HG03460 (cell line): ENCODE results near the gene CFAP157.
"Not testable (repeated sequence)": the region's sequence is repeated elsewhere in the genome, so short reads cannot be mapped to it uniquely, and the experiment has no call there.

ENCODE experiments used
- ATAC-seq: cut with Tn5 transposase; IDR thresholded peaks from one replicate; pipeline ENCODE4 v1.9.1; 2021; ENCODE audit not compliant: unreplicated experiment

CFAP157 gene

DNA sequence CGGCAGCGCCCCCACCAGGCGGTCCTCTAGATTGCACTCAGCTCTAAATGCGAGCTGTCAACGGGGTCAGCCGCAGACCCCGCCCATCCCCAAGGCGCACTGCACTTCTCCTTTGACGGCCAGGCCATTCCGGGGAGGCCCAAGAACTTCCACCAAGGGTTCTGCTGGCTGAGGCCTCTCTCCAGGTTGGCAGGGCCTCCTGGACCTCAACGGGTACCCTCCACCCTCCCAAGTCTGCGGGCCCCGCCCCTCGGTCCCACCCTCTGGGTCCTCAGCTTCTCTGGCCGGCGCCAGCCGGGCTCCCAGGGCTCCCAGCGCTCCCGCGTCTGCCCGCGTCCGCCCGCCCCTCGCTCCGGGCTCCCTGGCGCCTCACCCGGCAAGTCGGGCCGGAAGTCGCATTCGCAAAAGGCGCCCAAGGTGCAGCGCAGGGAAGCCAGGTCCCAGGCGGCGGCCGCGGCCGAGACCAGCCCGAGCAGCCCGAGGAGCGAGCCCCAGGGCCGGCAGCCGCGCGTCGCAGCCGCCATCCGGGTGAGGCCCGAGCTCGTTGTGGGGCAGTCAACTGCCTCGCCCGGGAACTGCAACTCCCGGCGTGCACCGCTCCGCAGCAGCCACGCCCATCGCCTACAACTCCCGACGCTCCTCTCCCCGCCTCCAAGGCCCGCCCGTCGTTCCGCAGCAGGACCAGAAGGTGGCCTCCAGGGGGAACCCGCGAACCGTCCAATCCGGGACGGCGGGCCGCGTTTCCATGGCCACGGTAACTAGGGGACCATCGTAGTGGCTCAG lies 28.1 kb downstream of the CFAP157 start, which contains the start of gene TOR2A:
TSS of gene TOR2A (minus strand) at position 548 of the 783 bp plus-strand sequence. CDS start at position 524, 24 bp downstream.
- ATAC-seq = peak; percentile 86

- ATAC-seq = peak; percentile 11
Observed at GRCh38 chr9:127735530-127736185, 28.9 kb downstream of the CFAP157 start.

GRCh38 chr9:127738666-127739065 lies 31.9 kb downstream of the CFAP157 start:
- ATAC-seq = no peak

DNA sequence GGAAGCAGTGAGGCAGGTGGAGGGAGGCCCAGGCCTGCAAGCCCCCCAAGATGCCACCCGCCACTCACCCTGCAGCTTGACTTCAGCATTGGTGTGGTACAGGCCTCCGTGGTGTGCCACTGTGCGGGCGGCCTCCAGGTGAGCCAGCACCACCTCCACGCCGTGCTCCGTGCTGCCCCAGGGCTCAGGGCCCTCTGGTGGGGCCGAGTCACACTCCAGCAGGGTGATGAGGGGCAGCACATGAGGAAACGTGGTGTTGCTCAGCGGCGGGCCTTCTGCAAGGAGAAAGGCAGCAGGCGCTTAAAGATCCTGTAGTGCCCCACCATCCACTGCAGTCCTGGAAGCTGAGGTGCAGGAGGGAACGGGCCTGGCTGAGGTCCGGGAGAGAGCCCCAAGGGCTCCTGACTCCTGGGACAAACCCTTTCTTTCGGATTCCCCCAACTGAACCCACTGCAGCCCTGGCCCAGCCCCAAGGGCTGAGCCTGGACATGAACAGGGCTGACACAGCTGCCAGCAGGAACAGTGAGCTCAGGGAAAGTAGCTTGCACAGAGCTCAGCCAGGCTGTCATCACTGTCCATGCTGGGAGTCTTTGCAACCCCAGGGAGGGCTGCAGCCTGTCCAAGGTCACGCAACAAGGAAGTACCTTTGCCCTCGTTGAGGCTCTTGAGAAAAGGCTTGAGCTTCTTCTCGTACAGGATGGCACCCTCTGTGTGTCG lies 33.0 kb downstream of the CFAP157 start:
- ATAC-seq = no peak

- no peak for ATAC-seq
Observed at GRCh38 chr9:127741831-127742434, 35.1 kb downstream of the CFAP157 start.

DNA sequence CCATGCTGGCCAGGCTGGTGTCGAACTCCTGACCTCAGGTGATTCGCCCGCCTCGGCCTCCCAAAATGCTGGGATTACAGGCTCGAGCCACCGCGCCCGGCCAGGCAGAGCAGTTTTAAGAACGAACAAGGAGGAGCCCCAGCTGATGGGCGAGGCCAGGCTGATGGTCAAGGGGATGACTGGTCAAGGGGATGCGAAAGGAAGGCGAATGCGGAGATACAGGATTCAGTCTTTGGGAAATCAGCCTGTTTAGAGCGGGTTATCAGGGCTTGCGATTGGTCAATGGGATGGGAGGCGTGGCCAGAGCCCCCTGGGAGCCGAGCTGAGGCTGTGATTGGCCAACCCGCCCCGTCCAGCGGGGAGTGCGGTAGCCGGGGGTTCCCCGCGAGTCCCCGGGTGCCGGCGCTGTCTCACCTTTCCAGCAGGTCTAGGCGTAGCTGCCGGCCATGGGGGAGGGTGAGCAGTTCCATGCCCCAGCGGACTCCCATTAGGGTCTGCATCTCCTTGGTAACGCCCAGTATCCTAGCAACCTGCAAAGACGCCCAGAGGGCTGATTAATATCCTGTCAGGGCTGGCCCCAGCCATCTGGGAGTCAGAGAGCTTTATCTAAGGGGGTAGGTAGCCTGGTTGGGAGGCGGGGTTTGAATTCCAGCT lies 35.8 kb downstream of the CFAP157 start:
- ATAC-seq = no peak

DNA sequence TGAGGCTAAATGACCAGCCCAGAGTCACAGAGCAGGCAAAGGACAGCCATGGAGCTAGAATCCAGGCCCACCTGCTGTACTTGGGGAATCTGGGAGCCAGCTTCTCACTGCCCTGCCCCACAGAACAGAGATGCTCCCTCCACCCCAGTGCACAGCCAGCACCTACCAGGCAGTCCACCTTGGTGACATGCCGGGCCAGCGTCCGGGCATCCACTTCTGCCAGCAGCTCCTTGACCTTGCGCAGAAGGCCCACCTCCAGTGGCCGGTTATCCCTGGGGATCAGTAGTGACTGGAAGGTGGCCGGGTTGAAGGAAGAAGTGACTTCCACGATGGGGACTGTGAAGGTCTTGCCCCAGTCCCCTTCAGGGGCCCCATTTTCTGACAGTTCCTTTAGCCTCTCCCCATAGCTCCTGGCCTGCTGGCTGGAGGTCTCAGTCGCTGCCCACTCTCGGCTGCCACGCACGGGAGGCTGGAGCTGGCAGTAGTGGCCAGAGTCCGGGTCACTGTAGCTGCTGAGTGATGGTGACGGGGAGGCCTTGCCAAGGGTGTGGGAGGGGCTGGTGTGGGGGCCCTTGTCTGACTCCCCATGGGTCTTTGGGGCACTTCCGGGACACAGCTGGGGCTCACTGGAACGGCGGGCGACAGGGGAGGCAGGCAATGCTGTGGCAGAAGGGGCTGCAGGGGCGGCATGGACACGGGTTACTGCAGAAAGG lies 37.8 kb downstream of the CFAP157 start:
- ATAC-seq = no peak

DNA sequence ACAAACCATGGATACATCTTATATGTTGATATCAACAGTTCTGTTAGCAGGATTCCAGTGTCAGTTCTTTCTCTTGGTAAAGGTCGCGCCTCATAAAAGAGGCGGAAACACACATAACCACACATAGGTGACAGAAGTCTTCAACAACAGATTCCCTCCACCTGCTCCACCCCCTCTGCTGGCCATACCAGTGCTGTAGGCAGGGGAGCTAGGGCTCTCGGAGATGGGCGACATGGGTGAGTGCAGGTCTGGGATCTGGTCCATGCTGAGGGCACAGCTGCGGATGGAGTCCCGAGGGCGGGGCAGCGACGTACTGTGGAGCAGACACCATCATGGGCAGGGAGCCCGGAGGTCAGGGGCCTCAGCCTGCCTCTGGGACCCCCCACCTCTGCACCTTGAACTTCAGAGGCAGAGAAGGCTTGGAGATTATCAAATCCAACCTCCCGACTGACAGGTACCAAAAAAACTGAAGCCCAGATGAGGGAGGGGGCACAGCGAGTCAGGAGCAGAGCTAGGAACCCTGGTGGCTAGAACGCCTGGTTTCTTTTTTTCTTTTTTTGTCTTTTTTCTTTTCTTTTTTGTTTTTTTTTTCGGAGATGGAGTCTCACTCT lies 40.3 kb downstream of the CFAP157 start:
- ATAC-seq = no peak

DNA sequence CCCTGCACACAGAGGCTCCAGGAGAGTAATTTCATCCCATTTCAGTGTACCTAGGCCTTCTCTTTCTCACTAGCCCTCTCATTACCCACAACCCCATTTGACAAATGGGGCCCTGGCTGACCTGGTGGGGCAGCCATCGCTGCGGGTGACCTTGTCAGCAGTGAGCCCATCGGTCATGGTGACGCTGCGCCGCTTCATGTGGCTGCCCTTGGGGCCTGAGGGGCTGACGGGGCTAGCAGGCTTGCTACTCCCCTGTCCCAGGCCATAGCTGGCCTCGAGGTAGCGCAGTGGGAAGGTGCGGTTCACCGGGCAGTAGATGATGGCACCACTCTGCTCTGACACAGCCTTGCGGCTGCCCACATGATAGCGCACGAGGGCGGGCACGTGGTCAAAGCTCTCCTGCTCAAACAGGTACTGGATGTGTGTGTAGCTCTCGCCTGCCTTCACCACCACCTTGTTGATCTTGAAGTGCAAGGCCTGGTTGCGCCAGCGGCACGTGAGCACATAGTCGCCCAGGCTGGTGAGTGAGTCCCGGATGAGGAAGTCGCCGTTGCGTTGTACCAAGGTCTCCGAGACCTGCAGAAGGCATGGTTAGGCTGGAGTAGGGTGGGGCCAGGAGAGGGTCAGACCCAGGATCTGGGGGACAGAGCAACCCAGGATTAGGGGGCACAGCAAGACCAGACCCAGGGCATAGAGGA lies 42.5 kb downstream of the CFAP157 start:
- no peak for ATAC-seq

GRCh38 chr9:127751269-127752054 lies 44.7 kb downstream of the CFAP157 start:
- no peak for ATAC-seq

DNA sequence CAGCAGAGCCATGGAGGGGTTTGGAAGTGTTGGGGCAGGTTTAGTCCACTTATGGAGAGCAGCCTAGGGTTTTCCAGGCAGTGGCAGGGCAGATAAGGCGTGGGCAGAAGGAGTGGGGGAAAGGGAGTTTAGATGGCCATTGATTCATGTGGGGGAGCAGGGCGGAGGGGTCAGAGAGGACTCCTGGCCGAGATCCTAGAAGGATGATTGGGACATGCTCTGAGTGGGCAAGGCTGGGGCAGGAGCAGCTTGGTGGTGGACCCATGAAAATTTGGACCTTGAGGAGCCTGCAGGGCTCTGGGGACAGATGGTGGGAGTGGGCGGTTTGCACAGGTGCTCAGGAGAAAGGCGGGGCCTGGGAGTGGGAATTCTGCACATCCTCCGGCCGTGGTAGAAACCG lies 46.4 kb downstream of the CFAP157 start:
- ATAC-seq = no peak

GRCh38 chr9:127753622-127754021 lies 46.8 kb downstream of the CFAP157 start:
- no peak for ATAC-seq

DNA sequence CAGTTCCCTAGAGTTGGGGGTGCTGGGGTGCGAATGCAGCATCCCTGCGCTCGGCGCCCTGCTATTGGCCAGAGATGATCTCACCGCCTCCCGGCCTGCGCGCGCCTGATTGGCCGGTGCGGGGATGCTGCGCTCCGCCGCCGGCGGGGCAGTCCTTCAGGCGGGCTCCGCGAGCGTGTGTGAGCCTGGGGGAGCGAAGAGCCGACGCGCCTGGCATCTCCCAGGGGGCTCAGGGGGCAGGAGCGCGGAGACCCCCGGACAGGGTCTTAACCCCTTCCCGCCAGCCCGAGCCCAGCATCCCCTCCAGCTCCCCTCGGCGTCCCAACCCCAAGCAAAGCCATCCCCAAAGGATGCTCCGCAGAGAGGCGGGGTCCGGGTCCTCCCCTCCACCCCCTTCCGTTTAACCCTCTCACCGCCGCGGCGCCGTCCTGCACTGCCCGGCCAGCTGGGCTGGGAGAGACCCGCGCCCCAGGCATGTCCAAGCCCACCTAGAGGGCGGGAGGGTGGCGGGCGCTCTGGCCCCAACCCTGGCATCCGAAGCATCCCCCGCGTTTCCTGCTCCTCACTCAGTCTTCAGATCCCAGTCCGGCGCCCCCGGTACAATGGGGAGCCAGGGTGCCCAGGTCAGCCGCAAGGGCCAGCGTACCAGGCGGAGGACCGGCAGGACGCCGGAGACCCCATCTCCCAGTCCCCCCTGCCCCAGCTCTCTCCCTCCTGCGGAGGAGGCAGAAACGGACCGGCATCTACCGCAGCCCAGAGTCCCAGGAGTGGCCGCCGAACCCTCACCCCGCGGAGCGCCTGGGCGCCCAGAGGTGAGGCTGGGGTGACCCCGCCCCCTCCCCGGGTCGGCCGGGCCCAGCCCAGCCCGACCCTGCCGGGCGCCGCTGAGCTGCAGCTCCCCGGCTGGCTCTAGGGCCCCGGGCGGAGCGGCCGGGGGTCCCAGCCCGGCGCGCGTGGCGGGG lies 47.6 kb downstream of the CFAP157 start:
- no peak for ATAC-seq

DNA sequence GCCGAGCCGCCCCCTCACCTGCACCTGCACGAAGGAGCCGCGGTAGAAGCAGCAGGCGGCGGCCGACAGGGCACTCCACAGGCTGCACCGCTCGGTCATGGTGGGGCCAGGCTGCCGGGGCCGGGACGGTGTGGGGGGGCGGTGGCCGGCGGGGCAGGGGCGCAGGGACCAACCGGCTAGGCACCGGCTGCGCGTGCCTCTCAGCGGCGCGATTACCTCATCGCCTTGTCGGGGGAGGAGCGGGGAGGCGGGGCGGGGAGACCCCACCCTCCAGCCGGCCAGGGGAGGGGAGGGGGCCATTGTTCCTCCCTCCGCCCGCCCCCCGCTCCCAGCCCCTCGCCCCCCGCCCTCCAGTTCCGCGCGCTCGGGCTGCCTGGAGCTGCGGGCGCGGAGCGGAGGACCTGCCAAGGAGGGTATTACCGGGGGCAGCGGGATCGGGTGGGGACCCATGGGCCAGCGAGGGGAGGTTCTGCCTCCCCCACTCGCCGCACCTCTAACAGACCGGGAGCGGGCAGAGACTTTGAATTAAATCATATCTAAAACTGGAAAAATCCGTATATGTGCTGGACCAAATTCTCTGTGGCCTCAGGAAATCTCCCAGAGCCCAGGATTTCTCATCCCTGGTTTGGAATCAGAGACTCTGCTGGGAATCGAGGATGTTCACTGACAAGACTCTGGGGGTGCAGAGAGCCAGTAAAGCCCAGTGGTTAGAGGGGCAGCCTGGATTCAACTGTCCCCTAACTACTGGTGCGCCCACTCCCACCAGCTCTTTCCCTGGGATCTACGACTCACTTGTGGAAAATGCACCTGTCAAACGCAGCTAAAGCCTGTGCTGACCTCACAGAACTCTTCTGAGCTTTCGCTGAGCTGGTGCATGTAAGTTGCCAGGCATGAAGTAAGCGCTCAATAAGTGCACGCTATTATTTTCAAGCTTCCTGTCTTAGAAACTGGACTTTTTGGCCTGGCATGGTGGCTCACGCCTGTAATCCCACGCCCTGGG lies 48.6 kb downstream of the CFAP157 start:
- ATAC-seq = no peak

- ATAC-seq = no peak
Observed at GRCh38 chr9:127756233-127756632, 49.4 kb downstream of the CFAP157 start.

- ATAC-seq = not testable (repeated sequence)
Observed at GRCh38 chr9:127756776-127757175, 50.0 kb downstream of the CFAP157 start.
